PFSK-1 (cell line): ENCODE data around the gene BMPR2.

Experiments
- POLR2AphosphoS5 ChIP-seq: IDR thresholded peaks from 2 replicates; pipeline ENCODE4 v1.6.1; 2012; ENCODE audit warnings: low read depth, mild to moderate bottlenecking, control low read depth, low read length, moderate library complexity
- TAF1 ChIP-seq: IDR thresholded peaks from 2 replicates; pipeline ENCODE4 v1.6.1; 2012; ENCODE audit warnings: low read length, control low read depth, borderline replicate concordance; ENCODE audit not compliant: insufficient read depth
- TF ChIP-seq, protein P1 (sequence below), 2 experiments: IDR thresholded peaks; 2 replicates each; pipeline versions ENCODE4 v1.6.1 to v1.8.0; 2011 to 2012; ENCODE audit warnings: low read depth in 2 of 2, low read length in 2 of 2, control low read depth in 1 of 2, inconsistent platforms in 1 of 2, mild to moderate bottlenecking in 1 of 2, moderate library complexity in 1 of 2; ENCODE audit not compliant: insufficient read depth in 1 of 2

DNA sequence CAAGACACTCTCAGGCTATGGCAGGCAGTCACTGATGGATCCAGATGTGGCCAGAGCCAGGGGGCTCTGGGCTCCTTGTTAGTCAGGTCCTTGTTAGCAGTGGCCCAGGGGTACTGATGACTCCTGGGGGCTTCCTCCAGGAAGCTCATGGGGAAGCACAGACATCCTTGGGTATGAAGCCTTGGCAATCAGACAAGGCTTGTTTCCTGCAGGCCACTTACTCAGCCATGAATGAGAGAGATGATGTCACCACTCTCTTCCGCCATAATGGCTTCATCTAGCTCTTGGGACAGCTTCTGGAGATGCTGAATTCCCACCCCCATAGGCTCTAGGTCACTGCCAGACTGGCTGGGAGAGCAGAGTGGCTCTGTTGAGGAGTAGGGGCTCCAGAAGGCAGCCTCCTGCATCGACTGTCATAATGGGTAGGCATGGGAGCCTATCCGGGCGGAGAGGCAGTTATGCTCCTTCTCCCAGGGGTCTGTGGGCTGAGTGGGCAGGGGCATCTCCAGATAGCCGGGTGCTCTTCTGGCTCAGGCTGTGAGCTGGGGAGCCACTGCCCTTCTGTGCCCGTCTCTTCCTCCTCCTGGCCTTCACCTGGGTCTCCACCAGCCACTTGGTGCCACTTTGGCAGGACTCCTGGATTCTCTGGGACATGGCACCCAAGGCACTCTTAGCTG is 40.2 kb upstream of the BMPR2 start:
- TF ChIP-seq TAF1 (no peak), POLR2AphosphoS5 (peak; percentile 34; the same call in 1 of the 2 replicates)
- TF ChIP-seq, protein P1, sequence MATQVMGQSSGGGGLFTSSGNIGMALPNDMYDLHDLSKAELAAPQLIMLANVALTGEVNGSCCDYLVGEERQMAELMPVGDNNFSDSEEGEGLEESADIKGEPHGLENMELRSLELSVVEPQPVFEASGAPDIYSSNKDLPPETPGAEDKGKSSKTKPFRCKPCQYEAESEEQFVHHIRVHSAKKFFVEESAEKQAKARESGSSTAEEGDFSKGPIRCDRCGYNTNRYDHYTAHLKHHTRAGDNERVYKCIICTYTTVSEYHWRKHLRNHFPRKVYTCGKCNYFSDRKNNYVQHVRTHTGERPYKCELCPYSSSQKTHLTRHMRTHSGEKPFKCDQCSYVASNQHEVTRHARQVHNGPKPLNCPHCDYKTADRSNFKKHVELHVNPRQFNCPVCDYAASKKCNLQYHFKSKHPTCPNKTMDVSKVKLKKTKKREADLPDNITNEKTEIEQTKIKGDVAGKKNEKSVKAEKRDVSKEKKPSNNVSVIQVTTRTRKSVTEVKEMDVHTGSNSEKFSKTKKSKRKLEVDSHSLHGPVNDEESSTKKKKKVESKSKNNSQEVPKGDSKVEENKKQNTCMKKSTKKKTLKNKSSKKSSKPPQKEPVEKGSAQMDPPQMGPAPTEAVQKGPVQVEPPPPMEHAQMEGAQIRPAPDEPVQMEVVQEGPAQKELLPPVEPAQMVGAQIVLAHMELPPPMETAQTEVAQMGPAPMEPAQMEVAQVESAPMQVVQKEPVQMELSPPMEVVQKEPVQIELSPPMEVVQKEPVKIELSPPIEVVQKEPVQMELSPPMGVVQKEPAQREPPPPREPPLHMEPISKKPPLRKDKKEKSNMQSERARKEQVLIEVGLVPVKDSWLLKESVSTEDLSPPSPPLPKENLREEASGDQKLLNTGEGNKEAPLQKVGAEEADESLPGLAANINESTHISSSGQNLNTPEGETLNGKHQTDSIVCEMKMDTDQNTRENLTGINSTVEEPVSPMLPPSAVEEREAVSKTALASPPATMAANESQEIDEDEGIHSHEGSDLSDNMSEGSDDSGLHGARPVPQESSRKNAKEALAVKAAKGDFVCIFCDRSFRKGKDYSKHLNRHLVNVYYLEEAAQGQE (IDR thresholded peaks at IDR 0.05; ENCODE audit: insufficient read depth in 1 of 2, low read depth in 2 of 2, low read length in 2 of 2) = no peak
